GM18505 (cell line): ENCODE data around the gene EIF5AL1.
"Not testable (repeated sequence)": the region's sequence is repeated elsewhere in the genome, so short reads cannot be mapped to it uniquely, and the experiment has no call there.

Source experiments
- ATAC-seq: cut with Tn5 transposase; IDR thresholded peaks from one replicate; pipeline ENCODE4 v1.9.1; 2021; ENCODE audit not compliant: unreplicated experiment
- POLR2A ChIP-seq: IDR thresholded peaks from 4 replicates; pipeline ENCODE4 v1.6.1; 2011; ENCODE audit warnings: borderline replicate concordance; ENCODE audit not compliant: insufficient read depth, insufficient read length; ENCODE audit errors: extremely low read depth

Gene EIF5AL1

GRCh38 chr10:79517567-79517966 lies 5.2 kb downstream of the EIF5AL1 start:
- ATAC-seq = not testable (repeated sequence)

- not testable (repeated sequence) for ATAC-seq
Observed at GRCh38 chr10:79521751-79522150, 9.4 kb downstream of the EIF5AL1 start.

- not testable (repeated sequence) for ATAC-seq
Observed at GRCh38 chr10:79522464-79522863, 10.1 kb downstream of the EIF5AL1 start.

- not testable (repeated sequence) for ATAC-seq
Observed at GRCh38 chr10:79523157-79523853, 11.0 kb downstream of the EIF5AL1 start.

GRCh38 chr10:79525049-79525710 lies 12.8 kb downstream of the EIF5AL1 start:
- peak; percentile 87 for ATAC-seq

GRCh38 chr10:79528261-79528660 lies 15.9 kb downstream of the EIF5AL1 start:
- ATAC-seq = not testable (repeated sequence)

- not testable (repeated sequence) for ATAC-seq
Observed at GRCh38 chr10:79533142-79533902, 21.0 kb downstream of the EIF5AL1 start.

- ATAC-seq = not testable (repeated sequence)
Observed at GRCh38 chr10:79533903-79534175, 21.5 kb downstream of the EIF5AL1 start.

GRCh38 chr10:79538311-79538710 lies 26.0 kb downstream of the EIF5AL1 start:
- ATAC-seq = not testable (repeated sequence)

GRCh38 chr10:79540930-79541329 lies 28.6 kb downstream of the EIF5AL1 start:
- ATAC-seq = peak; percentile 71

- TF ChIP-seq POLR2A = no peak
- no peak for ATAC-seq
Observed at GRCh38 chr10:79542626-79543025, 30.3 kb downstream of the EIF5AL1 start.

- ATAC-seq = not testable (repeated sequence)
Observed at GRCh38 chr10:79544408-79544807, 32.1 kb downstream of the EIF5AL1 start.

- not testable (repeated sequence) for ATAC-seq
Observed at GRCh38 chr10:79544926-79545659, 32.8 kb downstream of the EIF5AL1 start.

GRCh38 chr10:79547128-79547527 lies 34.8 kb downstream of the EIF5AL1 start:
- ATAC-seq = not testable (repeated sequence)

- no peak for TF ChIP-seq POLR2A
- no peak for ATAC-seq
Observed at GRCh38 chr10:79547973-79548372, 35.6 kb downstream of the EIF5AL1 start.
